HG02973 (cell line): ENCODE results near the gene CLEC16A.
A peak's percentile ranks its signal among the peaks of the same experiment; 100 is the strongest.

Experiments used
- ATAC-seq: cut with Tn5 transposase; IDR thresholded peaks from one replicate; pipeline ENCODE4 v1.9.1; 2021; ENCODE audit warnings: moderate library complexity; ENCODE audit not compliant: unreplicated experiment

CLEC16A gene

DNA sequence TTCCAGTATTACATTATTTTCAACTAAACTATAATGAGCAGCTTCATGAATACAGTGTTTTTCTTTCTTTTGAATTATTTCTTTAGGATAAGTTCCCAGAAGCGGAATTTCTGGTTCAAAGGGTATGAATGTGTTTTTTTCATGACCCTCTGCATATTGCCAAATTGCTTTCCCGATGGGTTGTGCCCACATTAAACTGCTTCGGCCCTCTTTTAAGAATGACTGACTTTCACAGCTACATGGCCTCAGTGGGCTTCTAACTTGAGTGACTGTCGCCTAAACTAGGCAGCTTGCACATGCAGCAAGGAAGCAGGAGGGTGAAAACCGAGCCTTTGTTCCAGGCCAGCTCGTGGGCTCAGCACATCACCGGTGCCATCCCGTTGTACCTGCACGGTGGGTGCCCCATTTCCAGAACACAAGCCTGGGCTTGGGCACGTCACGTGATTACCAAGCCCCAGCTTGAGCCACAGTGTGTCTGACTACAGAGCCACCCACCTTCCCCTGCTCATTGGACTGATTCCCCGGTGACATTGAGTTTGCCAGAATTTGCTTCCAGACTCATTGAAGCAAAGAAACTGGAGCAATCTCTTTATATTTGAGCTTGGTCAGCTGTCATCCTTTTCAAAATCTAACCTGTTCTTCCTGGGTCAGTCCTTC is 112.8 kb downstream of the CLEC16A start:
- no peak for ATAC-seq

DNA sequence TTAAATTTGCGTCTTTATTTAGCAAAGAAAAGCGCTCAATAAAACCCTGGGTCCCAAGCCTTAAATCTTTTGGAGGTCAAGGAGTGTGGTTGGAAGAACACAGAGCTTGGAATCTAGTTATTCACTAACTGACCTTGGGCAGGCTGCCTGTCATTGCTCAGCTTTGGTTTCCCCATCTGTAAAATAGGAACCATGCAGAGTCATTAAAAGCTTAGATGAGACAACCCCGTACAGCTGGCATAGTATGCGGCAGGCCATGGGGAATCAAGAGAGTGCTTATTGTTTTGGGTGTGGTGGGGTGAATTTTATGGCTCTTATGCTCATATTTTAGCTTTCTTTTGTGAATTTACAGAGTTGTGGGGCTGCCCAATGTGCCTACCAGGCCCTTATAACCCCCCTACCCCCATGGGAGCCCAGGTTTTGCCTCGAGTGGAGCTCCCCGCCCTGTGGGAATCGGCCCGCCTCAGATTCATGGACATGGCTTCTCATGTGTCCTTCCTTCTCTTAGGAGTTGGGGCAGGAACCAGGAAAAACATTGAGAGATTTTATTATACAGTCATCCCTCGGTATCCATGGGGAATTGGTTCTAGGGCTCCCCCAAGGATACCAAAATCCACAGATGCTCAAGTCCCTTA is 113.5 kb downstream of the CLEC16A start:
- ATAC-seq, result no peak

DNA sequence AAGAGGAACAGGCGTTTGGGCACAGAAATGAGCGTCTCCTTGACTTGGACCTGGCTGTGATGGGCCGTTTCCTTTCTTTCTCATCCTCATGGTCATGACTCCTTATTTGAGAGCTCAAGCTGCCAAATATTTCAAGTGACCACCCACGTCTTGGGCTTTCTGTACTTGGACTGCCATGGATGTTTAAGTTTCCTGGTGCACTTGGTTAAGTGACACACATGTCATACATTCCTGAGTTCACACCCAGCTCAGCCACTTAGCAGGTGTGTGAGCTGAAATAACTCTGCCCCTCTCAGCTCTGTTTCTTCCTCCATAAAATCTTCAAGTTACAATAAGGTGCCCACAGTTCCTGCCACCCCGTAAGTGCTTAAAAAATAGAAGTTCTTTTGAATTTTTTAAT is 114.5 kb downstream of the CLEC16A start:
- ATAC-seq, result no peak

DNA sequence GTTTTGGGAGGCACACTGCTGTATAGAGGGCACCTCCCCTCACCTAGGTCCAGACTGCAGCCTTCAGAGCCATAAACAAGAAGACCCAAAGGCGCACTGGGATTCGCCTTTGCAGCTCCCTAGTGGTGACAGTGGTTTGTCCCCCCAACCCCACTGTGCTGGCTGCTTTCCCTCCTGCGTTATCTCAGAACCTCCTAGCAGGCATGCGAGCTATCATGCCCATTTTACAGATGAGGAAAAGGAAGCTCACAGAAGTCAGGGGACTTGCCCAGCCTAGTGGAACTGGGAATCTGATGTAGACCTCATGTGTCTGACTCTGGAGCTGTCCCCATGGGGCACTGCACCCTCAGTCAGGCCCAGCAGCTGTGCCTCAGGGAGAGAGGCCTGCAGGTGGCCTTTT is 115.2 kb downstream of the CLEC16A start:
- ATAC-seq, result no peak

DNA sequence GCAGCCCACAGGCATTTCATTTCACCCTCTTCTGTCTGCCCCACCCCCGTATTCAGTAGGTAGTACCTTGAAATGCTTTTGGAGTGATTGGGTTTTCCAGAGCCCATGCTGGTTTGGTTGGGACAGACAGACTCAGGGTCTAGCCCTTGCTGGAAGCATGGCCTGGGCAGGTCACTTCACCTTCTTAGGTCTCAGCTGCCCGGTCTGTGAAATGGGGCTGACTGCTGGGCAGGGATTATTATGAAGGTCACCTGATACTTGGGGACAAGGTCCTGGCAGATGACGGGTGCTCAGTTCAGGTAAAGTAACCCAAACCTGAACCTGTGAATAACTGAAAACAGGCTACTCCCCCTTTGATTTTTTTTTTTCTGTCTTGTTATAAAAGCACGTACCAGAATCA is 116.0 kb downstream of the CLEC16A start:
- ATAC-seq, result no peak

DNA sequence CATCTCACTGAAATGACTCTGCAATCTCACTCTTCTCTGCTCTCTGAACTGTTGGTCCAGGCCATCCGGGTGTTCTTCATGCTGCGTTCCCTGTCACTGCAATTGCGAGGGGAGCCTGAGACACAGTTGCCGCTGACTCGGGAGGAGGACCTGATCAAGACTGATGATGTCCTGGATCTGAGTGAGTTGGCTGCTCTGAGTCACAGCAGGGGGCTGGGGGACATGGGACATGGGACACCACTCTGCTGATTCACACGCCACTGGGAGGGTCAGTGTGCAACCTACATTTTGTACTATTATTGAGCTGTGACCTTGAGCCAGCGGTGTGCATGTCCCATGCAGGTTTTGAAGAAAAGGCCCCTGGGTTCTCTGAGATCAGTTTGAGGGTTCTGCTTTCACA is 116.5 kb downstream of the CLEC16A start:
- no peak for ATAC-seq

DNA sequence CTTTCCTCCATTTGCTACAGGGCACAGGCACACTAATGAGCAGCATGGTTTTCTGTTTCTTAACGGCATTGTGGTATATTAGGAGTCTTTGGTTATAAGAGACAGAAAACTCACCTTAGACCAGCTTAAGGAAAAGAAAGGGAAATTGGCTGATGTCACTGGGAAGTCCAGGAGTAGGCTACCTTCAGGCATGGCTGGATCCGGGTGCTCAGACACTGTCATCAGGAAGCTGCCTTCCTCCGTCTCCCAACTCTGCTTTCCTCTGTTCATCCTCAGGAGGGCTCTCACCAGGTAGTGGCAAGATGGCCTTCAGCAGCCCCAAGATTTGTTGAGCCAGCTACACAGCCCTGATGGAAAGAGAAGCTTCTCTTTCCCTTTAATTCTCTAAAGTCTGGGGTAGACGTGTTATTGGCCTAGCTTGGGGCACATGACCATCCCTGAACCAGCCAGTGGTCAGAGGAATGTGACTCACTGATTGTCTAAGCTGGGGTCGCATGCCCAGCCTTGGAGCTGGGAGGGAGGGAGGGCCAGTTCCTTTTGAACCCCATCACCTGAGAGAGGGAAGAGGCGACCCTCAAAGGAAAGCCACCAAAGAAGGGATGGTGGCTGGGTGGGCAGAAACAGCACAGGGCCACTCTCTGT is 117.4 kb downstream of the CLEC16A start:
- ATAC-seq, result no peak

DNA sequence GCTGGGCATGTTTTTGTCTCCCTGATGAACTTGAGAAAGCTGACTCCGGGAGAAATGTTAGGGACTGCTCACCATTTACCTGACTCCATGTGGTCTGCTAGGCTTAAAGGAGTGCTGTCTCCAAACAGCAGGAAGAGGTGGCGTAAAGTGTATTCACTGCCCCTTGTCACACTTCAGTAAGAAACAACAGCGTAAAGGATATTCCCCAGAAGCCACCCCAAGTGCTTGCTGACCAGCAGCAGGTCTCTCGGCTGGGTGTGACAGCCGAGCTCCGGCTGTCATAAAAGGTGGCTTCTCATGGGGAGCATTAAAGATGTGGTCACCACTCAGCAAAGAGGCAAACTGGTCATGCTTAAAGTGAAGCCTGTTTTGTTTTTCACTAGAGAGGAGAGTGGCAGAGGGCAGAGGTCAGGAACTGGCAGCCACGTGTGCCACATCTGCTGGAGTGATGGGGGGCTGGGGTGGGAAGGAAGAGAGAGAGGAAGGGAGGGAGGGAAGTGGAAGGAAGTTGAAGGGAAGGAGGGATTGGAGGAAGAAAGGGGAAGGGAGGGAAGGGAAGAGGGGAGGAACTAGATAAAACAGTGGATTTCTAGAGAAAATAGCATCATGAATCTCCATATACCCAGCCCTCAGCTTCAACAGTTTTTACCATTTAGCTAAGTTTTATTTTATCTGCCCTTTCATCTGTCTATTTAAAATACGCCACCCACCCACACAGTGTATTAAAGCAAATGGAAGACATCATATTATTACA is 119.3 kb downstream of the CLEC16A start:
- ATAC-seq, result no peak

DNA sequence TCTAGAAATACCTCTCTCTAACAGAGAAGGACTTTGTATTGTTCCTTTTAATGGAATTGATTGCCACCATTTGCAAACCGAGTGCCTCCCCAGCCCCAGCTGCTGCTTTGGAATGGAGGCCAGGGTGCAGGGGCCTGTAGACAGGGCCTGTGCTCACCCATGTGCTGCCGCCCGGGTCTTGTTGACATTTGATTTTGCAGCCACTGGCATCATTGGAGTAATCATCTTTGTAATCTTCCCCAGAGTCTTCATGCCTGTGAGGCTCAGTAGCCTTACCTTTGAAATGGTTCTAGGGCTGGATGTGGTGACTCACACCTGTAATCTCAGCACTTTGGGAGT is 119.8 kb downstream of the CLEC16A start:
- ATAC-seq, result no peak

DNA sequence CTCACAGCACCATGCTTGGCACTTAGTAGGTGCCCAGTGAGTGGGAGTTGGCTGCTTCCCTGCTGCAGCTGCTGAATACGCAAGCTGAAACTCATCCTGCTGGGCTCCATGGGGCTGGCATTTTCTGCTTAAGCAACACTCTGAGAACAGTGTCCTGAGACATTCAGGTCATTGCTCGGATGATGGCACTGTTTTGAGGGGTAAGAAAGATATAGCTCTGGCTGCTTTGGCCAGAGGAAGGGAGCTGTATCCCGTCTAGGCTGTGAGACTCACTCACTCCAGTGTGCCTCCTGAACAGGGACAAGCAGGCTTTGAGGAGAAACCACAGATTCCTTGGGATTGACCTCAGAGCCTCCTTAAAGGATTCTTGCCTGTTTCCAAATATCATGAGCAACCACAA is 120.5 kb downstream of the CLEC16A start:
- no peak for ATAC-seq

DNA sequence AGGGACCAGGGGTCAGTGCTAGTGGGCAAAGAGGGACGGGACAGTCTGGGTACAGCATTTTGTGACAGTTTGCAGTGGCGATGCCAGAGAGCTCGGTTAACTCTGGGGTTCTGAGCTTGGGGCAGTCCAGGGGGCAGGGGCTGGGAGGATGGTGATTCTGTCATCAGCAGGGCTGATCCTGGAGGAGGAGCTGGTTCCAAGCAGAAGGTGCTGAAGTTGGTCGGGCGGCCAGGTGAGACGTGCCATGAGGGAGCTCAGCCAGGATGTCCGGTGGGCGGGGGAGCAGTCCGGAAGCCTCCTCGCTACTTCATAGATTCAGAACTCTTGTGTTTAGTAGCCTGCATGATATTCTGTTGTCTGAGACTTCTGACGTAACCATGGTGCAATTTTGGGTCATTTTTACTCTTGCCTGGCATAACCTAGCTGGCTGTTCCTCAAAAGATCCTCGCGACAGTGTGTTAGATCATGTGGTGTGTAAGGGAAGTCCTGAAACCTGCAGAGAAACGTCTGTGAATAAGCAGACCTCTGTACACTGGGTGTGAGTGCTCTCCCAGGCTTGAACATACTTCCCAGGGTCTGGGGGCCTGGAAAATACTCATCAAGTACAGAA is 122.0 kb downstream of the CLEC16A start:
- ATAC-seq, result no peak

DNA sequence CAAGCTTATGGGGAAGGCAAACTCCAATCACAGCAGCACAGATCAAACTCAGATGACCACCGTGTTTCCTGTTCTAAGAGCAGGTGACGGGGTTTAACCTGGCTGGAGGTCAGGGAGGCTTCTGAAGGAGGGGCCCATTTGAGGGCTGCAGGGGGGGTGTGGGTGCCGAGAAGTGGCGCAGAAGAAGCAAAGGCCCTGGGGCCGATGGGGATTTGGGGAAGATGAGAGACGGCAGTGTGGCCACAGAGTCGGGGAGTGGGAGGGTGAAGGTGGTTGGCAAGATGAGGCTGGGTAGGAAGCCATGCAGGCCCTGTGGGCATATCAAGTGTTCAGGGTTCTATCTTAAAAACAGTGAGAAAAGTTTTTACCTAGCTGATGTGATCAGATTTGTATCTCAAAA is 122.9 kb downstream of the CLEC16A start:
- ATAC-seq, result no peak

DNA sequence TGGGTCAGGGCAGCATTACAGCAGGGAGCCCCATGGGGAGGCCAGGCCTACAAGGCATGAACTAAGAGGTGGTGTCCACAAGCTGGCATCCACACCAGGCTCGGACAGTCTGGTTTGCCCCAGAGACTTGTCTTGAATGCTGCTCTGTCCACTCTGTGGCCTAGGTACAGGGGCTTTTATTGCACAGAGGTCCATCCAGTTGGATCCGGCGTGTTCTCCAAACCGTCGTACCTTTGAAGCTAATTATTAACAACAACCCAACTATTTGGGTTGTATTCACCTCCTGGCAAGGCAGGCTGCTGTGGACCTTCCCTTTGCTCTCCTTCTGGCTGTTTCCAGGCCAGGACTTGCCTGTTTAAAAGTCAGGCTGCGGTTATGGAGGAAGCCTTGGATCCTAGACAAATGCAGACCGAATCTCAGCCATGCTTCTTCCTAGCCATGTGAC is 123.4 kb downstream of the CLEC16A start:
- no peak for ATAC-seq

DNA sequence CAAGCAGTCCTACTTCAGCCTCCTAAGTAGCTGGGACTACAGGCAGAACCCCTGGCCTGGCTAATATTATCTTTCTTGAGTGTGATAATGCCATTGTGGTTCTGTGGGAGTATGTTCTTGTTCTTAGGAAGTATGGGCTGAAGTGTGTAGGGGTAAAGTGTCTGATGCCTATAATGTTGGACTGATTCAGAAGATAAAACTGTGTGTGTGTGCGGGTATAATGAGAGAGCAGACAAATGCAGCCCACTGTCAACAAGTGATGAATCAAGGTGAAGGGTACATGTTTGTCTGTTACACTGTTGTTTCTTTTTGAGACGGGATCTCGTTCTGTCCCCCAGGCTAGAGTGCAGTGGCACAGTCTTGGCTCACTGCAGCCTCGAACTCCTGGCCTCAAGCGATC is 127.5 kb downstream of the CLEC16A start:
- no peak for ATAC-seq

DNA sequence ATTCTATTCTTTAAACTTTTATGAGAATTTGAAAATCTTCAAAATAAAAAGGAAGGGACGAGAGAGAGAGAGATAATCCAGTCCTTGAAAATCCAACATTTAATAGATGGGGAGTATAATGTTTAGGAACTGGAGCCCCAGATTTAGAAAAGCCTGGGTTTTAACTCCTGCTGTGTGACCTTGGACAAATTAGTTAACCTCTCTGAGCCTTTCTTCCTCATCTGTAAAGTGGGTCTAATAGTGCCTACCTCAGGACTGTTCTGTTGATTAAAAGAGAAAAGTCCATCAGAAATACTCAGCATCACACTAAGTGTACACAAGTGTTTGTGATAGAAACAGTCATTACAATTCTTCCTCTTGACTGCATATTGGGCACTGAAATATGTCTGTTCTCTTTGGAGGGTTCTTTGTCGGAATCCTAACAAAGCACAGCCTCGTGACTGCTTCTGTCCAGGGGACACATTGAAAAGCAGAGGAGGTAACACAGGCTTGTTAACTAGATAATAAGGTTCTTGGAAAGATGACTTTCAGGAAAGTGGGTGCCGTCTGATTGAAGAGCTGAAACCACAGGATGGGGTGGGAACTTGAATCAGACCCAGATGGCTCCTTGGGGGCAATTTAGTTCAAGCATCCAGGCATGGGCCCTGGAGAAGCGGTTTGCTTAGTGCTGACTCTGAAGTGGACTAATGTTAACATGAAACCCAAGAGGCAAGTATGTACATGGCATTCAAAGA is 128.2 kb downstream of the CLEC16A start:
- no peak for ATAC-seq

DNA sequence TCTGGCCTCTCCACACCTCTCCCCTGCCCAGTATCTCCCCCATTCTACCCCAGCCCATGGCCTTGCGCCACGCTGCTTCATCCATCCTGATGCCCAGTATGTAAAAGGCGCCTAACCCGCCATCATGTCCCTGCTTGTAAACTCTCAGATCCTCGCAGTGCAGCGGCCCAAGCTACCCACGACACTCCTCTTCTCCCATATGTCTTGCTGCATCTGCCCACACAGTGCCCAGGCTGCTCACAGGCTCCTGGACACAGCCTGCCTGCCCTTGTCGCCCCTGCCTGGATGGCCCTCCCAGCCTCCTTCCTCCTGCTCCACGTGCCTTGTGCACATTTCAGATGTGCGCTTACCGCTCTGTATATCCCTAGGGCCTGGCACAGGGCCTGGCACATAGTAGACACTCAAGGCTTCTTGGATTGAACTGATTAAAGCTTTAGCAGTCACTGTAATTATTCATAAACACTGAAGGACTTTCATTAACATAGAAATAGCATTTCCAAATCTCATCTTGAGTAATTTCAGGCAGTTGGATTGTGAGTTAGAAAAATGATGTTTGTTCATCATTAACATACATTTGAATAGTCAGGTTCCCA is 129.1 kb downstream of the CLEC16A start:
- no peak for ATAC-seq

DNA sequence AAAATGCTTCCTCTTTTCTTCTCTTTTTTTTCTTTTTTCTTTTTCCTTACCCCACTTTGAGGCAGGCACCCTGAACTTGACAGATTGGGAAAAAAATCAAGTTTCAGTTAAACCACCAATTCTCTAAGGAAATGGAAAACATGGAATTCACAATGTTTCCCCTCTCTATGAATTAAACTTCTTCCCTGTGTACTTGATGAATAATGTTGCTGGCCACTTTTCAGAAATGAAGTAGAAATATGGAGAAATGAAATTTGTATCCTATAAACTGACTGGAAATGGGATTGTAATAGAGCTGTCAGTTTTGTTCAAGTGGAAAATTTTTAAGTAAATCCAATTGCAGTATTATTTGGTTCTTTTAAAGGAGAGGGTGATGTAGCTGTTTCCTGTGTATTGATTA is 129.8 kb downstream of the CLEC16A start:
- no peak for ATAC-seq

DNA sequence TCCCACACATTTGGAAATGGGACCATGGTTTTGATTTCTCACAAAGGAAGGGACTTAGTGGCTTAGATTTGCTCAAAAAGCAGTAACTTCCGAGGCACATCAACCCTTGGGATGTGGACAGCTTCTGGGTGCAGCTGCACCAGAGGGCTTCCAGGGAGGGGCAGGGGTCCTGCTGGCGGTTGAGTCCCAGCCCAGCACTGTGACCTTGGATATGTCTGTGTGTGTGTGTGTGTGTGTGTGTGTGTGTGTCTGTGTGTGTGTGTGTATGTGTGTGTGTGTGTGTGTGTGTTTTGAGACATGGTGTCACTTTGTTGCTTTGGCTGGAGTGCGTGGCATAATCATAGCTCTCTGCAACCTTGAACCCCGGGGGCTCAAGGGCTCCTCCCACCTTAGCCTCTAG is 130.8 kb downstream of the CLEC16A start:
- no peak for ATAC-seq

DNA sequence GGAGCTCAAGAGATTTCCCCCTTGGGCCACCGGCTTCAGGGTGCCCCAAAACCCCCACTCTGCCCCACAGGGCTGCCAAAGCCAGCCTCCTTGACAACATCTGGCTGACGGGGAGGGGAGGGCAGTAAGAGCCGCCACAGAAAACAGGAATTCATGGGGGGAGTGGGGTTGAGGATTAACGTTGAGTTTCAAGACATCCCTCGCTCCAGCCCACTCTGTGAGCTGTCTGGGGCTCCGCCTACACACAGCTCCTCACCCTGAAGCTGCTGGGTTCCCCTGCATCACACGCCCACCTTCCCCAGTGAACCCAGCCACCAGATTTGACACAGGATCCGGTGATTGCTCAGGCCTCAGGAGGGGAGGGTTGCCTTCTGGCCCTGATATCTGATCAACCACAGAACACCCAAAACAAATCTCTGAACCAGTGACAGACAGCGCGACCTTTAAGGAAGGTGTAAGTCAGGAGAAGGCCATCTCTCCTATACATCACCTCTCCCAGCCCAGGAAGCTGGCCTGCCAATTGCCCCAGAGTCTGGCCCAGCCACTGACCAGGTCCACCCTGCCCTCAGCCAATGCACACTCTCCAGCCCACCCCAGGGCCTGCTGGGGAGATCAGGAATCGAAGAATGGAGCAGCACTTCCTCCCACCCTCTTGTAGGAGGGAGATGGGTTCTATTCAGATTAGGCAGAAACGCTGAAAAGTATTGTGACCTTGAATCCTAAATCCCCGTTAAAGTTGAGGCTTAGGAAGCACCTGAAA is 132.1 kb downstream of the CLEC16A start:
- ATAC-seq, result peak; percentile 45
